GM21529 (cell line): ENCODE data around the gene HS6ST3.
A peak's percentile ranks its signal among the peaks of the same experiment; 100 is the strongest.

Experiments
- ATAC-seq: cut with Tn5 transposase; IDR thresholded peaks from one replicate; pipeline ENCODE4 v1.9.1; 2021; ENCODE audit not compliant: unreplicated experiment

HS6ST3 gene

GRCh38 chr13:96636001-96636709 is 546.2 kb downstream of the HS6ST3 start:
- ATAC-seq: no peak

DNA sequence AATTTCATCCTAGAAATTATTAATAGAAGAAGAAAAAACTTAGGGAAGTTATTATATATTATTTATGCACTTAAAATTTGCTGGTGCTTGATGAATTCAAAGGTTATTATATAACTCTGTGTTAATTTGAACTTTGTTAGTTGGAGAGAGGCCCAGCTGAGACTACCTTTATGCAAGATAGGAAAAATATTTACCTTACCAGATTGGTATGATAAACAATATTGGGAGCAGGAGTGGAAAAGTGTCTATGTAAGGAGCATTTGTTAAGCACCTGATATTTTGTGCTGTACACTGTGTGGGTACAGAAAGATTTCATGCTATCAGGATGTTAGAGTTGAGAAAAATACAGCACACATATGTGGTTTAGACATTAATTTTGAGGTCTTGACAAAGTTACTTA is 547.1 kb downstream of the HS6ST3 start:
- no peak for ATAC-seq

DNA sequence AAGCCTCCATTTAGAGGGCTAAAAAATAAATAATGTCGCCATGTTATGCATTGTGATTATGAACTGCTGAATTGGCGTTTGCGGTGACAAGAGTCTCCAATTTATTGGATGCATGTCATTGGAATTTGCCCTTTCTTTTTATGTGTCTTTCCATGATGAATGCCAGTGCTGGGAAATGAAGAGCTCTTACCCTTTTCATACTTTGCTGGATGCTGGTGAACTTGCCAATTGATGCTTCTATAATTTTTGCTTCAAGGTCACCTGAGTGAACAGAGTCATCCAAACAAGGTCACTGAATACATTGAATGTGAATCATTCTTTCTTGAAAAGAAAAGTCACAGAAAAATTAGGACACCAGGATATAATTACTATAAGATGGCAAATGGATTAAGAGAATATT is 556.2 kb downstream of the HS6ST3 start:
- no peak for ATAC-seq

- no peak for ATAC-seq
Observed at GRCh38 chr13:96646515-96647211, 556.8 kb downstream of the HS6ST3 start.

GRCh38 chr13:96650301-96650886 is 560.5 kb downstream of the HS6ST3 start:
- ATAC-seq: peak; percentile 87

DNA sequence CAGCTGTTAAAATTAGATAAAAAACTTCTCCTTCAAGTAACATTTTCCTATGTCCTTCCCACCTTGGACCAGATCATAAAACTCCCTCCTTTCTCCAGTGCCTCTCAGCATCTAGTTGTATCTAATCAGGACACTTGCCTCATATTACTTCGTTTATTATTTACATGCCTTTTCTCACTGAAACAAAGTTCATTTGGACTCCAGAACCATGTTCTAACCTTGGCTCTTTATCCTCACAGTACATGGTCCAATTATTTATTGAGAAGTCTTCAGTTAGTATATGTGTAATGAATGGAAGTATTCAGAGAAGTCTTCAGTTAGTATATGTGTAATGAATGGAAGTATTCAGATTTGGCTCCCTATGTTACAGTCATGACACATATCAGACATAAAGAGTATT is 561.7 kb downstream of the HS6ST3 start:
- ATAC-seq: no peak

GRCh38 chr13:96652506-96652905 is 562.6 kb downstream of the HS6ST3 start:
- no peak for ATAC-seq

DNA sequence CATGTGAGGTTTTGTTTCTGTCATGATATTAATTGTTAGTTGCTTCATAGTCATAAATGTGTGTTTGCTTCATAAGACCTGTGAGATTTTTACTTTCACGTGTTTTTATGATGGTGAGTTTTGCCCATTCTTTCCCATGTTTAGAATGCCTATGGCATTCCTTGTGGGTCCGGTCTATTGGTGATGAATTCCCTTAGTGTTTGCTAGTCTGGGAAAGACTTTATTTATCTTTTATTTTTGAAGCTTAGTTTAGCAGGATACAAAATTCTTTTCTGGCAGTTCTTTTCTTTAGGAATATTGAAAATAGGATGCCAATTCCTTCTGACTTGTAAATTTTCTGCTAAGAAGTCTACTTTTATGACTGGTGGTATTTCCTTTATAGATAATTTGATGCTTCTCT is 571.7 kb downstream of the HS6ST3 start:
- ATAC-seq: no peak

DNA sequence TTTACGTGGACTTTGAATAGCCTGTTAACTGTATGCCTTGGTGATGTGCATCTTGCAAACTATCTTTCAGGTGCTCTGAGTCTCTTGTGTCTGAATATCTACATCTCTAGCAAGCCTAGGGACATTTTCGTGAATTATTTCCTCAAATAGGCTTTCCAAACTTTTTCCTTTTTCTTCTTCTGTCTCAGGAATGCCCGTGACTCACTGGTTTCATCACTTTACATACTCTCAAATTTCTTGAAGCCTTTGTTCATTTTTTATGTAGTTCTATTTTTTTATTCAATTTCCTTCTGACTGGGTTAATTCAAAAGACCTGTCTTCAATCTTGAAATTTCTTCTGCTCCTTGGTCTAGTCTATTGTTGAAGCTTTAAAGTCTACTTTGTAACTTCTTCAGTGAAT is 572.1 kb downstream of the HS6ST3 start:
- no peak for ATAC-seq

GRCh38 chr13:96667294-96668018 is 577.5 kb downstream of the HS6ST3 start:
- ATAC-seq: no peak

GRCh38 chr13:96671073-96671472 is 581.2 kb downstream of the HS6ST3 start:
- ATAC-seq: no peak

DNA sequence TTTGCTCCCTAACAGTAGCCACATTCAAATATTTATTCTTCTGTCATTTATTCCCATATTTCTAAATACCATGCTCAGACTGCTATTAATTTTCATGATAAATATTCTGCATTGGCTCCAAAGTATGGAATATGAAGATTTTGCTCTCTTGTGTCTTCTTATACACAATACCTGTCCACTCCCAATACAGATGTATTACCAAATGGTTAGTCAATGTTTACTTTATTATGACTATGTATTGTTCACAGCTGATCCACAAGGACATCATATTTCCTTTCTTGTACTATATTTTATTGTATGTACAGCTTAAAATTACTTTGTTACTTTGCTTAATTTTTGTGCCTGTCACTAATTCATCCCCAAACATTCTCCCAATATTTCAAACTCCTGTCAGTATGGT is 582.1 kb downstream of the HS6ST3 start:
- no peak for ATAC-seq

- no peak for ATAC-seq
Observed at GRCh38 chr13:96673825-96674224, 583.9 kb downstream of the HS6ST3 start.

DNA sequence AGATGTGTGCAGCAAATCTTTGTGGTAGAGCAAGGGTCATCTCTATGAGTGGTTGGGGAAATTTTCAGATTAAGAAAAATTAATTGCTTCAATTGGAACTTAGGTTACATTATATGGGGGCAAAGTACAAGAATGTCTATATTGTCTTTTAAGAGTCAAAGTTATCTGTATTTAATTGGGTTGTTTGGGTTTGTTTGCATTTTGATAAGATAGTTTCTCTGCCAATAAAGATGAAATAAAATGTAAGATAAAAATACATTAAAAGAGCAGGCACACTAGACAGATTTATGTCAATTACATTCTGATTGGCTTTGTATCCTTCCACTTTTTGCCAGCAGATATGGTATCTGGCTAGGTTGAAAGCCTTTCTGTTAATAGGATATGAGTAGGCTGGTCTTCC is 587.1 kb downstream of the HS6ST3 start:
- no peak for ATAC-seq

DNA sequence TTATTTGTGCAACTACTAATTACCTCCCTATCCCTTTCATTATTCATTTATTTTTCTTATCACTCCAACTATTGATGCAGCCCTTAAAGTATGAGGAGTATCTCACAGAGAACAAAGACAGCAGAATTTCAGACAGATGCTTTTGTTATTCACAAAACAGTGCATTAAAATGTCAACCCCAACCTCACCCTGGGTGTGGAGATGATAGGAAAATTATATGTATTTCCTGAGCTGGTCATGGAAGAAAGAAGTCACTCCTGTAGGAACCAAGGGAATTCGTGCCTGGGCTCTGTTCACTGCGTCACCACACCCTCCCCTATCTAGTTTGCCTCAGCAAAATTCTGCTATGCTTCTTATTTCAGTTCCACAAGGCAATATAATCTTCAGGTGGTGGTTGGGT is 588.9 kb downstream of the HS6ST3 start:
- ATAC-seq: no peak

DNA sequence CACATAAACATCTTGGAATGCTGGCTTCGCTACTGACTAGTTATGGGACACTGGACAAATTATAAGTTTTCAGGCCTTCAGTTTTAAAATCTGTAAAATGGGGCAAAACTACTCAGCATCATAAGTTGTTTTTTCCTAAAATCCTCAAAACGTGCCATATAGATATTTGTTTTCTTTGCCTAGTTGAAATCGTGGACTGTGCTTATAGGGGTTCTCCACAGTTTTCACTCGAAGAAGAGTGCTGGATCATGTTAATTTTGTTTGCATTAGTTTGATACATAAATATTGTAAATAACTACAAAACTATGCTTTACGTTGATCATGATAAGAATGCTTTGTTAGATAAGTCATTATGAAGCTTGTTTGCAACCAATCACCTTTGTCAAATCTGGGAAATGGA is 591.0 kb downstream of the HS6ST3 start:
- ATAC-seq: no peak

DNA sequence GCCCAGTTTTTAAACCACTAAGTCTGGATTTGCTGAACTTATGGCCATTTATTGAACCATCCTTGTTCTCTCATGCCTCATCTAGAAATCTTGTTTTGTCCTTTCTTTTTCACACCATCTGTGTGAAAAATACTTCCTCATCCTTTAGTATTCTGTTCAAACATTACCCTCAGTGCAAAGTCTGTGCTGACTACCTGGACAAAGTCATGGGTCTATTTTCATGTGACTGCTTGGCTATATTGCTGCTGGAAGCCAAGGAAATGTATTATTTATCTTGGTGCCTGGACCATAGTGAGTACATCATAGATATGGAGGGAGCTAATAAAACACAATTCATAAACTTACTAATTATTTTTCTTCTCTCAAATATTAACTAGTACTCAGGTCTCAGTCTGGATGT is 591.9 kb downstream of the HS6ST3 start:
- no peak for ATAC-seq

GRCh38 chr13:96684469-96684868 is 594.6 kb downstream of the HS6ST3 start:
- no peak for ATAC-seq

DNA sequence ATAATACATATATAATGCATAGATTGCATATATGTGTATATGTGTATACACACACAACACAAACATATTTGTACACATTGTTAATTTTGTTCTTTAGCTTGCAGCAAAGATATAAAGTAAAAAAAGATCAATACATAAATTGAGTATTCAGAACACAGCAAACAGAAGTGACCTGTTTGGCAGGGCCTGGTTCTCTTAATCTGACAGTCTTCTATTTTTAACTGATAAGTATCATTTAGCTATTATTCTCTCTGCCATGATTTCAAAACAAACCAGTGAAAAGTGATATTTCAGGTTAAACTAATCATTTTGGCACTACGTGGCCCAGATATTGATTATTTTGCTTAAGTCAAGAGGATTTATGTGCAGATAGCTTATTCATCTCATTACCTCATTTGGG is 595.0 kb downstream of the HS6ST3 start:
- no peak for ATAC-seq

- ATAC-seq: no peak
Observed at GRCh38 chr13:96686286-96686685, 596.4 kb downstream of the HS6ST3 start.

- no peak for ATAC-seq
Observed at GRCh38 chr13:96687191-96687590, 597.3 kb downstream of the HS6ST3 start.

- no peak for ATAC-seq
Observed at GRCh38 chr13:96690998-96691397, 601.1 kb downstream of the HS6ST3 start.
